Neuronal stem cell (in vitro differentiated cells): ENCODE measurements around the gene STX1A.

Experiments
- DNase-seq: peaks from one replicate; pipeline ENCODE4 v3.0.0-alpha.2; 2013; ENCODE audit warnings: low spot score
- H2AFZ ChIP-seq: one replicate; pipeline ENCODE4 v1.6.1; 2013; ENCODE audit warnings: mild to moderate bottlenecking, low read length, inconsistent platforms
- H2AK5ac ChIP-seq: 2 replicates; pipeline ENCODE4 v1.6.1; 2013; ENCODE audit warnings: low read depth, mild to moderate bottlenecking, inconsistent platforms, low read length, moderate library complexity, mixed read lengths
- H2BK120ac ChIP-seq: 2 replicates; pipeline ENCODE4 v1.6.1; 2013; ENCODE audit warnings: low read depth, mild to moderate bottlenecking, inconsistent platforms, low read length, moderate library complexity, mixed read lengths
- H2BK12ac ChIP-seq: one replicate; pipeline ENCODE4 v1.6.1; 2013; ENCODE audit warnings: low read length, inconsistent platforms
- H2BK15ac ChIP-seq: 2 replicates; pipeline ENCODE4 v1.6.1; 2013; ENCODE audit warnings: mild to moderate bottlenecking, low read length, inconsistent platforms, mixed read lengths
- H2BK5ac ChIP-seq: one replicate; pipeline ENCODE4 v1.6.1; 2013; ENCODE audit warnings: inconsistent platforms, mild to moderate bottlenecking, low read length, moderate library complexity
- H3K14ac ChIP-seq: one replicate; pipeline ENCODE4 v1.6.1; 2013; ENCODE audit warnings: low read length, inconsistent platforms
- H3K18ac ChIP-seq: 2 replicates; pipeline ENCODE4 v1.6.1; 2013; ENCODE audit warnings: low read length, inconsistent platforms
- H3K23ac ChIP-seq: 2 replicates; pipeline ENCODE4 v1.6.1; 2013; ENCODE audit warnings: low read depth, mild to moderate bottlenecking, mixed read lengths, low read length, inconsistent platforms; ENCODE audit not compliant: poor library complexity
- H3K27ac ChIP-seq: replicated peaks from 3 replicates; pipeline ENCODE4 v1.5.1; 2013; ENCODE audit warnings: low read length, inconsistent platforms
- H3K27me3 ChIP-seq, 3 experiments: 2 replicates each; pipeline ENCODE4 v1.6.1; 2013; ENCODE audit warnings: low read length in 3 of 3, mild to moderate bottlenecking in 2 of 3, inconsistent platforms in 1 of 3, low read depth in 1 of 3, mixed read lengths in 1 of 3, moderate library complexity in 1 of 3; ENCODE audit not compliant: control insufficient read depth in 3 of 3, insufficient read depth in 3 of 3
- H3K36me3 ChIP-seq, 2 donors: replicated peaks in 1 of 2; 2 replicates each; pipeline ENCODE4 v1.6.1; 2013; ENCODE audit warnings: low read length in 2 of 2; ENCODE audit not compliant: control insufficient read depth in 2 of 2, insufficient read depth in 2 of 2
- H3K4ac ChIP-seq: 2 replicates; pipeline ENCODE4 v1.6.1; 2013; ENCODE audit warnings: inconsistent platforms, mild to moderate bottlenecking, low read length, moderate library complexity
- H3K4me1 ChIP-seq, 2 donors: 1 replicate in 1 of 2; 2 replicates in 1 of 2; pipeline ENCODE4 v1.6.1; 2013; ENCODE audit warnings: low read length in 2 of 2, low read depth in 1 of 2; ENCODE audit not compliant: control insufficient read depth in 2 of 2, insufficient read depth in 1 of 2
- H3K4me2 ChIP-seq: one replicate; pipeline ENCODE4 v1.6.1; 2013; ENCODE audit warnings: mild to moderate bottlenecking, low read length, inconsistent platforms; ENCODE audit not compliant: insufficient read depth, poor library complexity, severe bottlenecking
- H3K4me3 ChIP-seq, 2 donors: 2 replicates each; pipeline ENCODE4 v1.5.1; 2013; ENCODE audit warnings: low read length in 2 of 2, mild to moderate bottlenecking in 2 of 2, inconsistent platforms in 1 of 2, moderate library complexity in 1 of 2
- H3K79me1 ChIP-seq: one replicate; pipeline ENCODE4 v1.6.1; 2013; ENCODE audit warnings: low read depth, mild to moderate bottlenecking, inconsistent platforms, low read length, moderate library complexity
- H3K9ac ChIP-seq: one replicate; pipeline ENCODE4 v1.6.1; 2013; ENCODE audit warnings: mild to moderate bottlenecking, low read depth, low read length, inconsistent platforms; ENCODE audit not compliant: poor library complexity
- H3K9me3 ChIP-seq, 2 donors: replicated peaks in 1 of 2; 2 replicates each; pipeline versions ENCODE3 to v1.6.1; 2013; ENCODE audit warnings: low read length in 2 of 2, mild to moderate bottlenecking in 2 of 2, inconsistent platforms in 1 of 2, low read depth in 1 of 2, mixed read lengths in 1 of 2, moderate library complexity in 1 of 2; ENCODE audit not compliant: control insufficient read depth in 2 of 2, insufficient read depth in 1 of 2
- H4K8ac ChIP-seq: one replicate; pipeline ENCODE4 v1.6.1; 2013; ENCODE audit warnings: low read depth, mild to moderate bottlenecking, inconsistent platforms, low read length, moderate library complexity
- H4K91ac ChIP-seq: one replicate; pipeline ENCODE4 v1.6.1; 2013; ENCODE audit warnings: low read length, low read depth, mild to moderate bottlenecking, inconsistent platforms; ENCODE audit not compliant: poor library complexity
- WGBS, 2 donors: extraction: QIAGEN DNeasy Blood & Tissue Kit; methylation state at CpG; one replicate each; pipeline ENCODE4 v1.1.7; 2013; ENCODE audit warnings: missing lambda C conversion rate in 2 of 2, mixed read lengths in 1 of 2; ENCODE audit not compliant: insufficient read length in 2 of 2, insufficient replicate concordance in 1 of 2; ENCODE audit errors: extremely low coverage in 2 of 2; 5-methylcytosine and 5-hydroxymethylcytosine counted together

The STX1A gene

GRCh38 chr7:73700069-73700423 is 19.4 kb downstream of the STX1A start:
- Histone ChIP-seq H3K4me2 (no peak overlapping the region), H2AK5ac (no peak overlapping the region), H4K91ac (no peak overlapping the region), H2BK120ac (no peak overlapping the region), H3K9me3 (no peaks in the 10 kb centered on the region), H3K18ac (no peak overlapping the region), H2BK15ac (no peak overlapping the region), H3K27ac (no peak overlapping the region), H3K14ac (no peak overlapping the region), H2BK5ac (no peak overlapping the region), H3K23ac (peak overlapping the region; percentile 1), H3K36me3 (peaks cover 35 to 65% of the 10 kb centered on the region in 2 donors), H2AFZ (no peak overlapping the region), H3K27me3 (no peaks in the 10 kb centered on the region), H3K4ac (no peak overlapping the region), H3K4me3 (no peak overlapping the region), H4K8ac (no peak overlapping the region), H3K79me1 (no peaks in the 10 kb centered on the region), H3K9ac (peak overlapping the region; percentile 35), H2BK12ac (no peak overlapping the region), H3K4me1 (peaks cover 7 to 13% of the 10 kb centered on the region in 2 donors)
- DNase-seq = no peak
- no CpG with 5 or more reads among the region's 14 CpGs for WGBS, 2 donors

- no peak overlapping the region for H4K8ac ChIP-seq
- DNase-seq = no peak
- H3K4me2 ChIP-seq = no peak overlapping the region
- WGBS, 2 donors = no CpG with 5 or more reads among the region's 15 CpGs
- H2BK12ac ChIP-seq = no peak overlapping the region
- no peaks in the 10 kb centered on the region for H3K79me1 ChIP-seq
- no peak overlapping the region for H3K27ac ChIP-seq
- H3K23ac ChIP-seq = peak overlapping the region; percentile 35
- no peak overlapping the region for H2BK15ac ChIP-seq
- H2AFZ ChIP-seq = no peak overlapping the region
- H3K14ac ChIP-seq = no peak overlapping the region
- H3K4me1 ChIP-seq = peaks cover 7 to 12% of the 10 kb centered on the region in 2 donors
- no peak overlapping the region for H3K4me3 ChIP-seq
- no peak overlapping the region for H3K18ac ChIP-seq
- H3K4ac ChIP-seq = no peak overlapping the region
- no peak overlapping the region for H2AK5ac ChIP-seq
- peaks cover 37 to 71% of the 10 kb centered on the region in 2 donors for H3K36me3 ChIP-seq
- no peak overlapping the region for H4K91ac ChIP-seq
- no peaks in the 10 kb centered on the region for H3K27me3 ChIP-seq
- H2BK5ac ChIP-seq = no peak overlapping the region
- no peaks in the 10 kb centered on the region for H3K9me3 ChIP-seq
- peak overlapping the region; percentile 35 for H3K9ac ChIP-seq
- no peak overlapping the region for H2BK120ac ChIP-seq
Observed at GRCh38 chr7:73699370-73700068, 19.9 kb downstream of the STX1A start.

GRCh38 chr7:73698410-73698809 is 21.1 kb downstream of the STX1A start:
- Histone ChIP-seq H3K4me3 (no peak overlapping the region), H4K91ac (no peak overlapping the region), H3K23ac (no peak overlapping the region), H3K14ac (no peak overlapping the region), H3K79me1 (no peaks in the 10 kb centered on the region), H3K27me3 (no peaks in the 10 kb centered on the region), H3K18ac (no peak overlapping the region), H3K4me2 (no peak overlapping the region), H2BK120ac (no peak overlapping the region), H4K8ac (no peak overlapping the region), H2BK15ac (no peak overlapping the region), H2AFZ (no peak overlapping the region), H2AK5ac (no peak overlapping the region), H2BK5ac (no peak overlapping the region), H3K9me3 (no peaks in the 10 kb centered on the region), H3K4me1 (peaks cover 2 to 5% of the 10 kb centered on the region in 2 donors), H3K9ac (no peak overlapping the region), H3K36me3 (peaks cover 44 to 78% of the 10 kb centered on the region in 2 donors), H3K4ac (no peak overlapping the region), H2BK12ac (no peak overlapping the region), H3K27ac (no peak overlapping the region)
- no CpG with 5 or more reads among the region's 7 CpGs for WGBS, 2 donors
- DNase-seq = no peak

GRCh38 chr7:73696372-73696771 is 23.1 kb downstream of the STX1A start:
- H4K8ac ChIP-seq = no peak overlapping the region
- no peaks in the 10 kb centered on the region for H3K9me3 ChIP-seq
- no CpG with 5 or more reads among the region's 4 CpGs for WGBS, 2 donors
- H2BK120ac ChIP-seq = no peak overlapping the region
- no peak overlapping the region for H2AK5ac ChIP-seq
- H3K4me2 ChIP-seq = no peak overlapping the region
- no peak for DNase-seq
- peaks cover 46 to 93% of the 10 kb centered on the region in 2 donors for H3K36me3 ChIP-seq
- H3K4me3 ChIP-seq = no peak overlapping the region
- H3K27me3 ChIP-seq = no peaks in the 10 kb centered on the region
- no peaks in the 10 kb centered on the region for H3K79me1 ChIP-seq
- H3K4ac ChIP-seq = no peak overlapping the region
- no peak overlapping the region for H2BK15ac ChIP-seq
- no peak overlapping the region for H2BK5ac ChIP-seq
- no peaks in the 10 kb centered on the region for H3K4me1 ChIP-seq
- no peak overlapping the region for H3K27ac ChIP-seq
- no peak overlapping the region for H2BK12ac ChIP-seq
- no peak overlapping the region for H4K91ac ChIP-seq
- H3K18ac ChIP-seq = no peak overlapping the region
- no peak overlapping the region for H3K14ac ChIP-seq
- no peak overlapping the region for H2AFZ ChIP-seq
- no peak overlapping the region for H3K9ac ChIP-seq
- no peak overlapping the region for H3K23ac ChIP-seq
